Stomach smooth muscle (tissue), 2 donors: Measurements from ENCODE around the gene C16orf92.
"Not testable (repeated sequence)": the region's sequence is repeated elsewhere in the genome, so short reads cannot be mapped to it uniquely, and the experiment has no call there.

Experiments used
- H3K27ac ChIP-seq: one replicate; pipeline ENCODE4 v1.7.0; 2013; ENCODE audit warnings: mild to moderate bottlenecking, low read length, inconsistent platforms
- H3K27me3 ChIP-seq, 2 donors: one replicate each; pipeline ENCODE4 v1.7.0; 2013; ENCODE audit warnings: low read length in 2 of 2; ENCODE audit not compliant: insufficient read depth in 2 of 2, control insufficient read depth in 1 of 2
- H3K36me3 ChIP-seq, 2 donors: one replicate each; pipeline ENCODE4 v1.7.0; 2013; ENCODE audit warnings: low read length in 2 of 2; ENCODE audit not compliant: control insufficient read depth in 2 of 2, insufficient read depth in 2 of 2
- H3K4me1 ChIP-seq: one replicate; pipeline ENCODE4 v1.7.0; 2013; ENCODE audit warnings: low read length; ENCODE audit not compliant: control insufficient read depth, insufficient read depth
- H3K4me3 ChIP-seq, 2 donors: one replicate each; pipeline ENCODE4 v1.7.0; 2013; ENCODE audit warnings: low read length in 2 of 2
- H3K9ac ChIP-seq, 2 donors: one replicate each; pipeline ENCODE4 v1.7.0; 2013; ENCODE audit warnings: low read length in 2 of 2, mild to moderate bottlenecking in 1 of 2
- H3K9me3 ChIP-seq, 2 donors: one replicate each; pipeline ENCODE4 v1.7.0; 2013; ENCODE audit warnings: low read length in 2 of 2; ENCODE audit not compliant: control insufficient read depth in 2 of 2
- donor health status: healthy.
- donor health status: Pancreatic carcinoma.

The C16orf92 gene

DNA sequence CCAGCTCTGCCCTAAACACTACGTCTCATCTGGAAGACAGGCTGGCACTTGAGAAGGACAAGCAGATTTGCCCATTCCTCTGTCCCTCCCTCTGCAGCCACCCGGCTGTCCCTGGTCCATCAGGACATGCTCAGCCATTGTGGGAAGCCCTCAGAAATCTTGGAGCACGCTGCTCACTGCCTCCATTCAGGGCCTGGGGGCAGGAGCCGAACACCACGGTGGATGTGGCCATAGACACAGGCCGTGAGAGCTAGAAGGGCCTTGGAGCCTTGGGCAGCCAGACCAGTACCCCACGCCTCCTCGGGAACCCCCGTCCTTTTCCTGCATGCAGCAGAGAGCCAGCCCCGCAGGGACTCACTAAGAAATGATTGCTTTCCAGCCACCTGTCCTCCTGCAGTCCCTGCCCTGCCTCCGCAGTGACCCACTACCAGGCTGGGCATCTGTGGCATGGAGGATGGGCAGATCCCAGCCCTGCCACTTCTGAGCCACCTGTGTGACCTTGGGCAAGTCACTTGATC, 15.6 kb upstream of the C16orf92 start:
- Histone ChIP-seq H3K9ac (no peak overlapping the region), H3K27me3 (peaks cover 25 to 40% of the 10 kb centered on the region in 2 donors), H3K36me3 (peaks cover 0 to under 1% of the 10 kb centered on the region in 2 donors), H3K4me3 (no peak overlapping the region), H3K27ac (no peak overlapping the region), H3K4me1 (peaks cover 15% of the 10 kb centered on the region), H3K9me3 (no peaks in the 10 kb centered on the region)

- Histone ChIP-seq H3K27me3 (peaks cover 25 to 40% of the 10 kb centered on the region in 2 donors), H3K36me3 (no peaks in the 10 kb centered on the region), H3K9ac (no peak overlapping the region), H3K9me3 (no peaks in the 10 kb centered on the region), H3K4me1 (peaks cover 15% of the 10 kb centered on the region), H3K27ac (no peak overlapping the region), H3K4me3 (no peak overlapping the region)
Observed at GRCh38 chr16:30009085-30009862, 13.7 kb upstream of the C16orf92 start.

DNA sequence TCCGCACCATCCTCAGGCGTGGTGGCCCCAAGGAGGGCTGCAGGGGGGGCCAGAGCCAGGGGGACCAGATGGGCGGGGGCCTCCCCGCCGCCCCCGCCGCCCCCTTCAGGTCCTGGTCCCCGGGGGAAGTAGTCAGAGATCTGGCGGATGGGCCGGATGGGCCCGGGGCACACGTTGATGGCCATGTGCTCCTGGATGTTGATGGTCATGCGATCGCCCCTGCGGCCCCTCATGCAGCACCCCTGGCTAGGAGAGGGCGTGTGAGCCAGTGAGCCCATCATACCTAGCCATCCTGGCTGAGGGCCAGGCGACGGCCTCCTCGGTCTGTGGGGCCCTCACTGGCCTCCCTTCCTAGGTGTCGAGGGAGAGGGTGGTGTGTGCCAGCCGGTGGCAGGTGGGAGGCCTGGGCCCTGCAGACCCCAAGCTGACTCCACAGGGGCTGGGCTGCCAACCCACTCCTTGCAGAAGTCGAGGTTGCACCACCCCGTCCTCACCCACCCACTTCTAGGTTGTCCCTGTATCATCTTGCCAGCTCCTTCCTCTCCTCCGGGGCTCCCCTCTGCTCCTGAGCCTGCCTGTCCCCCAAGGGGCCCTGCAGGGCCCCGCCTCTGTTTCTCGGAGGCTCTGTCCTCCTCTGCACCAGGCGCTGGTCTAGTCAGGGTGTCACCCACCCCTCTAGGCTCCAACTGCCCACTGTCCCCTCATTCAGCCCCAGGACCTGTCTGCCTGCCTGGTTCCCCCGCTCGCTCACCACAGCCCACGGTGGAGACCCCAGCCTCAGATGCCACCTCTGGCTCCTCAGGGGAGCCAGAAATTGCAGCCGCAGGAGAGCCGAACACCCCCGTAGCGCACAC, 12.8 kb upstream of the C16orf92 start:
- Histone ChIP-seq H3K4me3 (peak overlapping the region in 1 of 2 donors; percentile 15), H3K27ac (no peak overlapping the region), H3K9me3 (no peaks in the 10 kb centered on the region), H3K9ac (no peak overlapping the region), H3K36me3 (no peaks in the 10 kb centered on the region), H3K27me3 (peaks cover 25 to 40% of the 10 kb centered on the region in 2 donors), H3K4me1 (peaks cover 15% of the 10 kb centered on the region)

- H3K4me1 ChIP-seq = peaks cover 9% of the 10 kb centered on the region
- no peaks in the 10 kb centered on the region for H3K9me3 ChIP-seq
- H3K36me3 ChIP-seq = no peaks in the 10 kb centered on the region
- peak within 1 kb of the TSS in 1 of 2 donors; percentile 58 for H3K4me3 ChIP-seq
- no peak within 1 kb of the TSS for H3K9ac ChIP-seq
- H3K27me3 ChIP-seq = peaks cover 25 to 40% of the 10 kb centered on the region in 2 donors
- no peak within 1 kb of the TSS for H3K27ac ChIP-seq
Observed at GRCh38 chr16:30010844-30011713, 11.9 kb upstream of the C16orf92 start, which contains the start of gene DOC2A. Gene DOC2A (minus strand): TSS chr16:30011027. CDS start chr16:30010222, 805 bp downstream.

DNA sequence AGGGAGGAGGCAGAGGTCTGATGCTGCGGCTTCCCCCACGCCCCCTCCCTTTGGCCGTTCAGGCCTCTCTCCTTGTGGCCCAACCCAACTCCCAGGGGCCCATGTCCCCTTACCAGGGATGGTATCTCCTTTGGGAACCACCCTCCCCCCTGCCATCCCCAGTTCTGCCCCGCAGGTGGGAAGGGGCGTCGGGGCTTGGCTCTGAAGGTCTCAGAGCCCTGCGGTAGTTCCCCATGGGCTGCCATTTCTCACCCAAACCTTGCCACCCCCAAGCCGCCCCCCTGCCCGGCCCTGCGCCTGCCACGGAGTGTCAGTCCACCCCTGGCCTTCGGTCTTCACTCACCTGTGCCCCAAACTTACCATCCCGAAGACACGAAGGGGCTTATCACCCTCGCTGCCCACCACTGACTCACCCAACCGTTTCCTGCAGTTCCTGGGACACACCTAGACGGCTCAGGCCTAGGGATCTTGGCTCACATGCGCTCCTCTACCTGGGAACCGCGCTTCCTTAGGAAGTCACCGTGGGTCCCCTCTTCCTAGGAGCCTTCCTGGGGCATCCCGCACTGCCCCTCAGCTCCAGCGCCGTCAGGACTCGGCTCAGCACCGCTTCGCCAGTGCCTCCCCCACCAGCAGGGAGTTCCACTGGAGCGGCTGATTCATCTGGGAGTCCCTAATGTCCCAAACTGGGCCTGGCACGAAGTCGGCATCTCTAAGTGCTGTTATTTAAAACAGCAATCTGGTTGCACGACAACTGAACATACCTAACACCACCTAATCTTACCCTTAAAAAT, 11.1 kb upstream of the C16orf92 start:
- H3K9ac ChIP-seq = no peak overlapping the region
- H3K4me3 ChIP-seq = no peak overlapping the region
- no peaks in the 10 kb centered on the region for H3K36me3 ChIP-seq
- no peaks in the 10 kb centered on the region for H3K9me3 ChIP-seq
- peaks cover 25 to 40% of the 10 kb centered on the region in 2 donors for H3K27me3 ChIP-seq
- H3K27ac ChIP-seq = no peak overlapping the region
- H3K4me1 ChIP-seq = peaks cover 9% of the 10 kb centered on the region

DNA sequence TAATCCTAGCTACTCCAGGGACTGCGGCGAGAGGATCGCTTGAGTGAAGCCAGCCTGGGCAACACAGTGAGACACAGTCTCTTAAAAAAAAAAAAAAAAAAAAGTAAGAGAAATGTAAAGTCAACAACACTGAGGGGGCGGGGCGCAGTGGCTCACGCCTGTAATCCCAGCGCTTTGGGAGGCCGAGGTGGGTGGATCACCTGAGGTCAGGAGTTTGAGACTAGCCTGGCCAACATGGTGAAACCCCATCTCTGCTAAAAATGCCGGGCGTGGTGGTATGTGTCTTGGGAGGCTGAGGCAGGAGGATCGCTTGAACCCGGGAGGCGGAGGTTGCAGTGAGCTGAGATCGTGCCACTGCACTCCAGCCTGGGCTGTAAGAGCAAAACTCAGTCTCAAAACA, 10.4 kb upstream of the C16orf92 start:
- not testable (repeated sequence) for H3K9ac ChIP-seq, H3K27ac ChIP-seq, H3K4me1 ChIP-seq, H3K9me3 ChIP-seq, H3K36me3 ChIP-seq, H3K4me3 ChIP-seq
- H3K27me3 ChIP-seq = peaks cover 25 to 39% of the 10 kb centered on the region in 2 donors

GRCh38 chr16:30015450-30015849, 7.5 kb upstream of the C16orf92 start:
- H3K27me3 ChIP-seq = peaks cover 11 to 18% of the 10 kb centered on the region in 2 donors
- not testable (repeated sequence) for H3K36me3 ChIP-seq, H3K9me3 ChIP-seq, H3K9ac ChIP-seq, H3K4me1 ChIP-seq, H3K4me3 ChIP-seq, H3K27ac ChIP-seq

GRCh38 chr16:30016555-30017276, 6.3 kb upstream of the C16orf92 start:
- peaks cover 5 to 7% of the 10 kb centered on the region in 2 donors for H3K27me3 ChIP-seq
- no peak overlapping the region for H3K9ac ChIP-seq
- H3K4me3 ChIP-seq = no peak overlapping the region
- H3K36me3 ChIP-seq = no peaks in the 10 kb centered on the region
- no peaks in the 10 kb centered on the region for H3K9me3 ChIP-seq
- H3K27ac ChIP-seq = no peak overlapping the region
- peaks cover 8% of the 10 kb centered on the region for H3K4me1 ChIP-seq

DNA sequence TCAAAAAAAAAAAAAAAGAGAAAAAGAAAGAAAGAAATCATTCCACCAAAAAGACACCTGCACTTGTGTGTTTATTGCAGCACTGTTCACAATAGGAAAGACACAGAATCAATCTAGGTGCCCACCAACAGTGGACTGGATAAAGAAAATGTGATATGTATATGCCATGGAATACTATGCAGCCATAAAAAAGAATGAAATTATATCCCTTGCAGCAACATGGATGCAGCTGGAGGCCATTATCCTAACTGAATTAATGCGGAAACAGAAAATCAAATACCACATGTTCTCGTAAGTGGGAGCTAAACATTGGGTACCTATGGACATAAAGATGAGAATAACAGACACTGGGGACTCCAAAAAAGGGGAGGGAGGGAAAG, 5.7 kb upstream of the C16orf92 start:
- H3K4me1 ChIP-seq = peaks cover 11% of the 10 kb centered on the region
- no peak overlapping the region for H3K9ac ChIP-seq
- H3K36me3 ChIP-seq = no peaks in the 10 kb centered on the region
- H3K27ac ChIP-seq = no peak overlapping the region
- H3K27me3 ChIP-seq = peaks cover 0 to 1% of the 10 kb centered on the region in 2 donors
- H3K4me3 ChIP-seq = no peak overlapping the region
- H3K9me3 ChIP-seq = no peaks in the 10 kb centered on the region
